GM20000 (cell line): ENCODE data around the gene MRPL51.

ENCODE experiments used
- DNase-seq: peaks from one replicate; pipeline ENCODE4 v3.0.0; 2012; ENCODE audit warnings: low spot score
- TF ChIP-seq, protein P1 (sequence below): IDR thresholded peaks from 2 replicates; pipeline ENCODE4 v1.5.1; 2012; ENCODE audit warnings: mild to moderate bottlenecking, control low read depth; ENCODE audit errors: extremely low read depth, missing control alignments

The MRPL51 gene

DNA sequence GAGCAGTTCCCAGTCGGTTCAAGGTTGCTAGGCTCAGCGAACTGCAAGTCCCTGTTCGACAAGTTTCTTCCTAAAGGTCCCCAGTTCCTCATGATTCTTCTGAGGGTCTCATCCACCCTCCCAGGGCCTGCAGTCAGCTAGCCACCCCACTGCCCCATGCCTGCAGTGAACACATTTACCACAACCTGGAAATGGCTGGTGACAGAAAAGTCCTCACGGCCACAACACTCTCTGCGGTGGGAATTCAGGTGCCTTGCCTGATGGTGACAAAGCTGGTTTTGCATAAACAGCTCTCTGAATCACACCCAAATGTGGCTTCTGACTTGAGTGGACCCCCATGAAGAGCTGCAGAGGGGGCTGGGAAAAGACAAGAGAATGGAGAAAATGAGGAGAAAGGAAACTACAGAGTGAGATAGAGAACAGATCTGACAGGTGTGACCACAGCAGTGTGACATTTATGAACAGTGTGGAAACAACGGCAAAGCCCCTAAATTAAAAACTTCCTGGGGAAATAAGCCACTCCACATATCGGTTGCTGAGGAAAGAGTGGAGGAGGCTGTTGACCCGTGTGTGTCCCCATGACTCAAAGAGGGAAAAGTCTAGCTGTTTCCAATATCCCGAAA, 49.6 kb downstream of the MRPL51 start:
- no peak for DNase-seq
- TF ChIP-seq, protein P1, sequence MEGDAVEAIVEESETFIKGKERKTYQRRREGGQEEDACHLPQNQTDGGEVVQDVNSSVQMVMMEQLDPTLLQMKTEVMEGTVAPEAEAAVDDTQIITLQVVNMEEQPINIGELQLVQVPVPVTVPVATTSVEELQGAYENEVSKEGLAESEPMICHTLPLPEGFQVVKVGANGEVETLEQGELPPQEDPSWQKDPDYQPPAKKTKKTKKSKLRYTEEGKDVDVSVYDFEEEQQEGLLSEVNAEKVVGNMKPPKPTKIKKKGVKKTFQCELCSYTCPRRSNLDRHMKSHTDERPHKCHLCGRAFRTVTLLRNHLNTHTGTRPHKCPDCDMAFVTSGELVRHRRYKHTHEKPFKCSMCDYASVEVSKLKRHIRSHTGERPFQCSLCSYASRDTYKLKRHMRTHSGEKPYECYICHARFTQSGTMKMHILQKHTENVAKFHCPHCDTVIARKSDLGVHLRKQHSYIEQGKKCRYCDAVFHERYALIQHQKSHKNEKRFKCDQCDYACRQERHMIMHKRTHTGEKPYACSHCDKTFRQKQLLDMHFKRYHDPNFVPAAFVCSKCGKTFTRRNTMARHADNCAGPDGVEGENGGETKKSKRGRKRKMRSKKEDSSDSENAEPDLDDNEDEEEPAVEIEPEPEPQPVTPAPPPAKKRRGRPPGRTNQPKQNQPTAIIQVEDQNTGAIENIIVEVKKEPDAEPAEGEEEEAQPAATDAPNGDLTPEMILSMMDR, result no peak

DNA sequence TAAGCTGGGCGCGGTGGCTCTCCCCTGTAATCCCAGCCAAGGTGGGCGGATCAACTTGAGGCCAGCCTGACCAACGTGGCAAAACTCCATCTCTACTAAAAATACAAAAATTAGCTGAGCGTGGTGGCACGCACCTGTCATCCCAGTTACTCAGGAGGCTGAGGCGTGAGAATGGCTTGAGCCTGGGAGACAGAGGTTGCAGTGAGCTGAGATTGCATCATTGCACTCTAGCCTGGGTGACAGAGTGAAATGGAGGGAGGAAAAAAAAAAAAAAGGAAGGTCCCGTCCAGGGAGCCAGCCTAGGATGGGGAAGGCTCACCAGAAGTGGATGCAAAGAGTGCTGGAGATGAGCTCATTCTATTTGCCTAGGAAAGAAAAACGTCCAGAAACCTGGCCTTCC, 50.2 kb downstream of the MRPL51 start:
- no peak for DNase-seq
- TF ChIP-seq, protein P1, result no peak
